ENCODE measurements around the gene TACSTD2.

TACSTD2 gene

DNA sequence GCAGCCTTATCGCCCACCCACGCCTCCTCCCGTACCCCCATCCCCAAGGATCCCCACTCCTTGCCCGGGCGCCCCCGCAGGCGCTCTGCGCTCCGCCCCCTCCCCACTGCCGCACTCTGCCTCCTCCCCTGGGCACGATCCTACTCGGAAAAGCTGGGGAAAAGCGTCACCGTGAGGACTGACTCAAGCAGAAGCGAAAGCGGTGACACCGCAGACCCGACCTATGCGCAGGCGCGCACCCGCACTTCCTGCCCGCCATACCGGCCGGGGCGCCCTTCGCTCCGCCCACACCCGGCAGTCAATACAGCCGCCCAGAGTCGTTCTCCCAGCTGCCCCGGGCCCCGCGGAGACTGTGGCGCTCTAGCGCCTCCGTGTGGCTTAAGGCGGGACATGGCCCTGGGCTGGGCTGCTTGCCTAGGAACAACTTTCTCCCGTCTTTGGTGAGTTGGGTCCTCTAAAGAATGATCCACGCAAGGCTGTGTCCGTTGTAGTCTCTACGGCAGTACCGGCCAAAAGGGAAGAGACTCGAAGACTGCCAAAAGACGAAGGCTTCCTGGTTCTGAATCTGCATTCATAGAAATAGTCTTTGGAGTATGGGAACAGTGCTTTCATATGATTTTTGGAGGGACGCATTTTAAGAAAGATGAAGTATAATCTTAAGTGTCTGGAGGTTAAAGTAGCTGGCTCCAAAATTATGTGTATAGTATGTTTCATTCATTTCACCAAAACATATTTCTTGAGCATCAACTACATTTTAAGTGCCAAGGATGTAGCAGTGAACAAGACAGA, 30.3 kb downstream of the TACSTD2 start, which contains the start of gene OMA1:
Gene OMA1 (minus strand): TSS at position 207 of the 789 bp plus-strand sequence. CDS start 7,432 bp downstream, outside the sequence.
- peak in 1 of 2 experiments; percentile 10; a peak in 1 of 4 replicates for TF ChIP-seq REST (IDR thresholded peaks at IDR 0.05; ENCODE audit: insufficient read depth in 1 of 2, low read depth in 2 of 2, low read length in 2 of 2)
- peak; percentile 20; the same call in 1 of the 2 replicates for TF ChIP-seq SIN3A (IDR thresholded peaks at IDR 0.05; ENCODE audit: borderline replicate concordance, insufficient read depth, low read length)
- TF ChIP-seq POLR2AphosphoS5 (IDR thresholded peaks at IDR 0.05; ENCODE audit: low read depth, low read length) = peak; percentile 69
- peak; percentile 84 for TF ChIP-seq FOXP2 (optimal IDR thresholded peaks at IDR 0.05; ENCODE audit: borderline replicate concordance, extremely low read depth, extremely low read length, insufficient read depth)
- TF ChIP-seq TAF1 (IDR thresholded peaks at IDR 0.05; ENCODE audit: borderline replicate concordance, insufficient read depth, low read length) = peak; percentile 57; the same call in 1 of the 2 replicates

- TF ChIP-seq TAF1 (IDR thresholded peaks at IDR 0.05; ENCODE audit: borderline replicate concordance, insufficient read depth, low read length) = no peak
- TF ChIP-seq SIN3A (IDR thresholded peaks at IDR 0.05; ENCODE audit: borderline replicate concordance, insufficient read depth, low read length) = 0 out of 2 replicates have a peak, but pooled peaks have one; percentile 13
- no peak; the same call in 1 of the 2 replicates for TF ChIP-seq POLR2AphosphoS5 (IDR thresholded peaks at IDR 0.05; ENCODE audit: low read depth, low read length)
Measured at GRCh38 chr1:58545591-58546519, 31.2 kb downstream of the TACSTD2 start.

DNA sequence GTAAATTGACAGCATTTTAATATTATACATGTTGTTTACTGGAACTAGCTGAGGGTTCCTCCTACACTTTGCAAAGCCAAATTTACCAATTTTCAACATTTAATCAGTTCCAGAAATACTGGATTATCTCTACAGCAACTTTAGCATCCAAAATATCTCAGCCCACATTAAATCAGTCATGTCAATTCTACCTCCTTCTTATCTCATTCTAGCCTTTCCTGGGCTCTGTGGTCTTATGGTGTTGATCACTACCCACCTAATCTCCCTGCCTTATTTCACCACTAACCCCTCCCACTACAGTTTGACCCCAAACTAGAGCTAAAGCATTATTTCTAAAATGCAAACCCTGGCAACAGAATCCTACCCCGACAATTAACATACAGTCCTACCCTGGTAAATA, 33.8 kb downstream of the TACSTD2 start:
- TF ChIP-seq FOXP2 (optimal IDR thresholded peaks at IDR 0.05; ENCODE audit: borderline replicate concordance, extremely low read depth, extremely low read length, insufficient read depth) = no peak
- TF ChIP-seq SIN3A (IDR thresholded peaks at IDR 0.05; ENCODE audit: borderline replicate concordance, insufficient read depth, low read length) = no peak
- no peak for TF ChIP-seq TAF1 (IDR thresholded peaks at IDR 0.05; ENCODE audit: borderline replicate concordance, insufficient read depth, low read length)
- no peak for TF ChIP-seq POLR2AphosphoS5 (IDR thresholded peaks at IDR 0.05; ENCODE audit: low read depth, low read length)
- no peak for TF ChIP-seq REST (IDR thresholded peaks at IDR 0.05; ENCODE audit: insufficient read depth in 1 of 2, low read depth in 2 of 2, low read length in 2 of 2)

DNA sequence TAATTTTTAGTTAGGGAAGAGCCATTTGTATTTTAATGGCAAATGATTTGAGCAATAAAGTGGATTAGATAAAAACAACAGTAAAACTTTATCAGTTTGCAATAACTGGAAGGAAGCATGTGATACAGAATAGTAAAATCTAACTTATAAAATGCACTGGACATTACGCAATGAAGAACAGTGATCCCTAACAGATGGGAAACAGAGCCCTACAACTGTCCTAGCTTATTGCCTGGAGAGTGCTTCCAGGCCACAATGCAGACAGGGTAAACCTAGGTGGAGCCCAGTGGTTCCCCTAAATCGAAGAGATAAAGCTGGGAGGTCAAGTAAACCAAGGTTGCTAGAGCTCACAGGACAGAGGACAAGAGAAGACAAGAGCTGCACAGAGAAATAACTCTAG, 37.5 kb downstream of the TACSTD2 start:
- TF ChIP-seq SIN3A (IDR thresholded peaks at IDR 0.05; ENCODE audit: borderline replicate concordance, insufficient read depth, low read length) (no peak), REST (IDR thresholded peaks at IDR 0.05; ENCODE audit: insufficient read depth in 1 of 2, low read depth in 2 of 2, low read length in 2 of 2) (no peak), FOXP2 (optimal IDR thresholded peaks at IDR 0.05; ENCODE audit: borderline replicate concordance, extremely low read depth, extremely low read length, insufficient read depth) (no peak), TAF1 (IDR thresholded peaks at IDR 0.05; ENCODE audit: borderline replicate concordance, insufficient read depth, low read length) (no peak), POLR2AphosphoS5 (IDR thresholded peaks at IDR 0.05; ENCODE audit: low read depth, low read length) (no peak)

DNA sequence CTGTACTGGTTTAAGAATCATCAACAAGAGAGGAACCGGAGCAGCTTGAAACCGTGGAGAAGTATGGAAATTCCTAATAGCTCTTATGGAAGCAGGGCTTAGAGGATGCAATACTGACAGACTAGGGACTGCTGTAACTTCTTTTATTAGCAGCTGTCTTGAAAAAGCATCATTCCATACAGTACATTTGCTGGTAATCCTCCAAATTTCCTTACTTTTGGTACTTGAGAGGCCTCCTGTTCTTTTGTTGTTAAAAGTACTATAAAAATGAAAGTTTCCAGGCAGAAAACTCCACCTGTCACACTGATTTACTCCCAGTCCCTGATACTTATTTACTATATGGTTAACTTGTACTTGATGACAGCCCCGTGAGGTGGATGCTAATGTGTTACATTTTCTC, 38.2 kb downstream of the TACSTD2 start:
- TF ChIP-seq TAF1 (IDR thresholded peaks at IDR 0.05; ENCODE audit: borderline replicate concordance, insufficient read depth, low read length) (no peak), POLR2AphosphoS5 (IDR thresholded peaks at IDR 0.05; ENCODE audit: low read depth, low read length) (no peak), REST (IDR thresholded peaks at IDR 0.05; ENCODE audit: insufficient read depth in 1 of 2, low read depth in 2 of 2, low read length in 2 of 2) (no peak), FOXP2 (optimal IDR thresholded peaks at IDR 0.05; ENCODE audit: borderline replicate concordance, extremely low read depth, extremely low read length, insufficient read depth) (no peak), SIN3A (IDR thresholded peaks at IDR 0.05; ENCODE audit: borderline replicate concordance, insufficient read depth, low read length) (no peak)

All from PFSK-1 (cell line).